Left ventricle myocardium superior (tissue), 1 donor: ENCODE results near the gene NPHS1. TPM values are rescaled to one million over a fixed set of nuclear protein-coding genes. Genes with fewer than 3 reads are reported as not detected.
"Not testable (repeated sequence)": the region's sequence is repeated elsewhere in the genome, so short reads cannot be mapped to it uniquely, and the experiment has no call there.

Source experiments
- ATAC-seq: fragments of 200-7000 bp; cut with Tn5 transposase; one replicate; pipeline ENCODE4 v1.9.1; 2020; ENCODE audit warnings: mild to moderate bottlenecking, moderate library complexity
- DNase-seq: peaks from one replicate; pipeline ENCODE4 v3.0.0-alpha.2; 2020
- intact Hi-C: fragments of 100-400 bp; cut with micrococcal nuclease; formaldehyde crosslinking; loops from one replicate; pipeline ENCODE4 v1.11.0; 2022
- total RNA-seq: library from RNA; stranded (reverse); fragmentation: NEBNext Ultra II Directional; extraction: Animal tissue kit (Norgen Biotek cat#: 25700); gene quantifications from one replicate; pipeline ENCODE4 v1.2.1, GENCODE V29; 2021
- donor health status: DM: no; HTN: yes; CAD: no; lungs with severe emphysema.

Gene NPHS1
- total RNA-seq, 1 donor from 2014 or later: not detected

GRCh38 chr19:35824150-35824549 lies 28.2 kb downstream of the NPHS1 start:
- ATAC-seq: no peak
- intact Hi-C loops: no loop called here

DNA sequence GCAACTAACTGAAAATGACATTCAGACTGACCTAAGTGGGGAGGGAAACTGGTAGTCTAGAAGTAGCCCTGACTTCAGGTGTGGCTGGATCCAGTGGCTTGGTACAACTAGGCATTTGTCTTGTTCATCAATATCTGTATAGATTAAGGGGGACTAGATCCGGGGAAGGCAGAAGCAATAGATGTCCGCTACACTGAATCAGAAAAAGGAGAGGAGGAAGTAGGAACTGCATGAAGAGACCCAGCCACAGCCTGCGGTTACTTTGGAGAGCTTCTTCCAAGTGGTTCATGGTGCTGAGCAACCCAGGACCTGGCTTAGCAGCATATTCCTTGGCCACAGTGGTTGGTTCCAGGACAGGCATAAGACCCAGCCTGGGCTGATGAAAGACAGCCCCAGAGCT lies 29.7 kb downstream of the NPHS1 start:
- no peak for DNase-seq
- intact Hi-C loops: no loop called here
- ATAC-seq: no peak

More at GRCh38 chr19:35824150-35824549, 28.2 kb downstream of the NPHS1 start:
- DNase-seq: no peak

DNA sequence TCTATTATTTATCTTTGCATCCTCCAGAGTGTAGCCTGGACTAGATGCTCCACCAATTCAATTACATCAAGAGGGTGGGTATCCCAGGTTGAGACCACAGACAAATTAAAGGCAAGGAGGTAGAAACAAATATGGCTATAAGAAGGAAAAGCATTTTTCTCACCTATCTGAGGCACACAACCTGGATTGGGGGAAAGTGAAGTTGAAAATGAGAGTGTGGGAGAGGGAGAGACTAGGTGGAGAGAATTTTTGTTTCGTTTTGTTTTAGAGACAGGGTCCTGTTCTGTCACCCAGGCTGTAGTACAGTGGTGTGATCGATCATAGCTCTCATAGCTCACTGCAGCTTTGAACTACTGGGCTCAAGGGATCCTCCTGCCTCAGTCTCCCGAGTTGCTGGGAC lies 33.9 kb downstream of the NPHS1 start:
- intact Hi-C loops: no loop called here
- ATAC-seq (no peak), DNase-seq (no peak)

- no peak for ATAC-seq
- intact Hi-C loops: no loop called here
- DNase-seq: no peak
Measured at GRCh38 chr19:35816846-35817245, 35.5 kb downstream of the NPHS1 start.

DNA sequence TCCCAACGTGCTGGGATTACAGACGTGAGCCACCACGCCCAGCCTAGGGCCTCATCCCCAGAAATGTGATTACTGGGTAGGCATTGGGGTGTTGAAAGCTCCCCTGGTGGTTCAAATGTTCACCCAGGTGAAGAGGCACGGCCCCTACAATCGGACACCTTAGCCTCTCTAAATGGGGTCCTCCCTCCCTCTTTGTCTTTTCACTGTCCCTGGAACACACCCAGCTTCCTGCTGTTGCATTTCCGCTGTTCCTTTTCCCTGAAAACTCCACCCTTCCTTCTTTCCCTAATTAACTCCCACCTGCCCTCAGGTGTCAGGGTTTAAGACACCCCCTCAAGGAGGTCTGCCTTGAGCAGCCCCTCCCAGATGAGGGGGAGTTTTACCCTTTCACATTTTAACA lies 36.0 kb downstream of the NPHS1 start:
- ATAC-seq: no peak
- intact Hi-C loops: no loop called here
- no peak for DNase-seq

- DNase-seq: no peak
- intact Hi-C loops: no loop called here
- ATAC-seq: no peak
Measured at GRCh38 chr19:35813043-35813890, 39.0 kb downstream of the NPHS1 start.

- ATAC-seq (no peak), DNase-seq (no peak)
- intact Hi-C loops: no loop called here
Measured at GRCh38 chr19:35812220-35813042, 39.9 kb downstream of the NPHS1 start, which contains the start of gene PRODH2. Gene PRODH2 (minus strand): TSS chr19:35812845. CDS start chr19:35812805, 40 bp downstream.

GRCh38 chr19:35811317-35812219 lies 40.7 kb downstream of the NPHS1 start:
- no peak for DNase-seq
- no peak for ATAC-seq
- intact Hi-C loops: no loop called here

- intact Hi-C loops: no loop called here
- no peak for DNase-seq
- ATAC-seq: no peak
Measured at GRCh38 chr19:35807633-35808032, 44.7 kb downstream of the NPHS1 start.

GRCh38 chr19:35806597-35806996 lies 45.7 kb downstream of the NPHS1 start:
- ATAC-seq: no peak
- intact Hi-C loops: no loop called here
- no peak for DNase-seq

- intact Hi-C loops: no loop called here
- ATAC-seq: no peak
- no peak for DNase-seq
Measured at GRCh38 chr19:35805526-35806102, 46.7 kb downstream of the NPHS1 start.

DNA sequence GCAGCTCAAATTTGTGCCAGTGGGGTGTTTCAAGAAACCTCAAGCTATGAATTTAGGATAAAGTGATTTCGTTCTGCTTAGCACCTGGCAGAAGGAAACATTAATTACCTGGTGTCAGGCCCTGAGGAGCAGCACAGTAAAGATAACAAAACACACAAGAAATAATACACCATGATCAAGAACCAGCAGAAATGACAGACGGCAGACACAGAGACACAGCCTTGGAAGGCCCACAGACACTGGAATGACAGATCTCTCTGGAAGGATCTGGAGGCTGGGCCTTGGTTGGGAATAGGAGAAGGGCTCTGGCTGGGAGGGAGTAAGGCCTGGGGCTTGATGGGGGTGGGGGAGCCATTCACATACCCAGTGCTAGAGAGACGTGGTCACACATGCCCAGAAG lies 50.5 kb downstream of the NPHS1 start:
- ATAC-seq (no peak), DNase-seq (no peak)
- intact Hi-C loops: no loop called here

GRCh38 chr19:35797663-35798062 lies 54.6 kb downstream of the NPHS1 start:
- ATAC-seq (no peak), DNase-seq (no peak)
- intact Hi-C loops: no loop called here

GRCh38 chr19:35796645-35797542 lies 55.4 kb downstream of the NPHS1 start:
- DNase-seq: no peak
- intact Hi-C loops: no loop called here
- no peak for ATAC-seq

DNA sequence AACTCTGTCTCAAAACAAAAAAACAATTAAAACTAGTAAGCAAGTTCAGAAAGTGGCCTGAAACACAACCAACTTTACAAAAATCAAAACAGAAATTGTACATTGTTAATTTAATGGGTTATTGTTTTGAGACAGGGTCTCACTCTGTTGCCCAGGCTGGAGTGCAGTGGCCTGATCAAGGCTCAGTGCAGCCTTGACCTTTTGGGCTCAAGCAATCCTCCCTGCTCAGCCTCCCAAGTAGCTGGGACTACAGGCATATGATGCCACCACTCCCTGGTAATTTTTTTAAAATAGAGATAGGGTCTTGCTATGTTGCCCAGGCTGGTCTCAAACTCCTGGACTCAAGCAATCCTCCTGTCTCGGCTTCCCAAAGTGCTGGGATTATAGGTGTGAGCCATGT lies 56.7 kb downstream of the NPHS1 start:
- intact Hi-C loops, DNase-seq, ATAC-seq: not testable (repeated sequence)

- intact Hi-C loops: no loop called here
- ATAC-seq (no peak), DNase-seq (no peak)
Measured at GRCh38 chr19:35793381-35794165, 58.7 kb downstream of the NPHS1 start.

- DNase-seq (no peak), ATAC-seq (no peak)
- intact Hi-C loops: no loop called here
Measured at GRCh38 chr19:35792888-35793287, 59.4 kb downstream of the NPHS1 start.
